Transverse colon (tissue), 4 donors: Measurements from ENCODE around the gene FGGY. TPM values are rescaled to one million over a fixed set of nuclear protein-coding genes. Genes with fewer than 3 reads are reported as not detected.

ENCODE experiments used
- DNase-seq: peaks from one replicate; pipeline ENCODE4 v3.0.0-alpha.2; 2019
- H3K27ac ChIP-seq, 4 donors: fragments of 200-600 bp; sonication (generic); 2 replicates each; pipeline ENCODE4 v1.5.1; 2016 to 2018; ENCODE audit warnings: inconsistent platforms in 4 of 4
- H3K27me3 ChIP-seq: fragments of 200-600 bp; sonication (generic); 2 replicates; pipeline ENCODE4 v1.5.1; 2017; ENCODE audit warnings: inconsistent platforms
- H3K36me3 ChIP-seq, 4 donors: fragments of 200-600 bp; sonication (generic); 2 replicates each; pipeline ENCODE4 v1.5.1; 2017 to 2019; ENCODE audit warnings: inconsistent platforms in 4 of 4
- H3K4me1 ChIP-seq, 4 donors: fragments of 200-600 bp; sonication (generic); 2 replicates each; pipeline ENCODE4 v1.5.1; 2017 to 2020; ENCODE audit warnings: inconsistent platforms in 4 of 4
- H3K4me3 ChIP-seq, 4 donors: fragments of 200-600 bp; sonication (generic); 1 replicate in 1 of 4; 2 replicates in 3 of 4; pipeline versions ENCODE4 v1.5.1 to v1.6.1; 2017 to 2019; ENCODE audit warnings: inconsistent platforms in 4 of 4
- H3K9me3 ChIP-seq, 2 donors: fragments of 200-600 bp; sonication (generic); 2 replicates each; pipeline ENCODE4 v1.5.1; 2017 to 2019; ENCODE audit warnings: inconsistent platforms in 2 of 2
- EP300 ChIP-seq: sonication (generic); formaldehyde crosslinking; IDR thresholded peaks from one replicate; pipeline ENCODE4 v1.6.1; 2017; ENCODE audit warnings: antibody characterized with exemption, low read depth
- POLR2A ChIP-seq: fragments of 450-650 bp; IDR thresholded peaks from one replicate; pipeline ENCODE4 v1.6.1; 2016; ENCODE audit warnings: antibody characterized with exemption, mild to moderate bottlenecking, moderate library complexity
- POLR2AphosphoS5 ChIP-seq, 3 donors: sonication (generic); formaldehyde crosslinking; IDR thresholded peaks; one replicate each; pipeline ENCODE4 v1.6.1; 2016; ENCODE audit warnings: antibody characterized with exemption in 3 of 3
- WGBS, 2 donors: methylation state at CpG; one replicate each; pipeline ENCODE4 v1.1.5; 2018; ENCODE audit warnings: low coverage in 1 of 2; 5-methylcytosine and 5-hydroxymethylcytosine counted together
- in situ Hi-C, 4 donors: fragments of 200-750 bp; cut with MboI; loops; one replicate each; pipeline versions ENCODE4 v1.15.0 to v1.15.1; 2017; ENCODE audit warnings: low sequenced_read_pairs in 3 of 4, low pct_ligation_motif_present in 1 of 4, low pct_unique_long_range_greater_than_20kb in 1 of 4
- intact Hi-C: fragments of 100-400 bp; cut with DNase I; formaldehyde crosslinking; loops from one replicate; pipeline ENCODE4 v1.15.1; 2023; ENCODE audit warnings: low total_unique reads
- total RNA-seq, 4 donors: library from RNA; depleted of rRNA; stranded (reverse); fragments of >200 nt; gene quantifications; one replicate each; pipeline ENCODE4 v1.1.0, GENCODE V29; 2016
- TF ChIP-seq, protein P1 (sequence below), 5 experiments: fragments of 200-600 bp in 3 of 5; fragments of 450-650 bp in 2 of 5; sonication (generic) in 3 of 5; IDR thresholded peaks; 1 replicate in 2 of 5; 2 replicates in 3 of 5; pipeline ENCODE4 v1.5.1; 2016 to 2017; ENCODE audit warnings: antibody characterized with exemption in 5 of 5, inconsistent platforms in 3 of 5, mild to moderate bottlenecking in 2 of 5, moderate library complexity in 1 of 5

The FGGY gene
- total RNA-seq, 4 donors from 2014 or later = 18.2 to 97.7 (median 27.1) TPM

DNA sequence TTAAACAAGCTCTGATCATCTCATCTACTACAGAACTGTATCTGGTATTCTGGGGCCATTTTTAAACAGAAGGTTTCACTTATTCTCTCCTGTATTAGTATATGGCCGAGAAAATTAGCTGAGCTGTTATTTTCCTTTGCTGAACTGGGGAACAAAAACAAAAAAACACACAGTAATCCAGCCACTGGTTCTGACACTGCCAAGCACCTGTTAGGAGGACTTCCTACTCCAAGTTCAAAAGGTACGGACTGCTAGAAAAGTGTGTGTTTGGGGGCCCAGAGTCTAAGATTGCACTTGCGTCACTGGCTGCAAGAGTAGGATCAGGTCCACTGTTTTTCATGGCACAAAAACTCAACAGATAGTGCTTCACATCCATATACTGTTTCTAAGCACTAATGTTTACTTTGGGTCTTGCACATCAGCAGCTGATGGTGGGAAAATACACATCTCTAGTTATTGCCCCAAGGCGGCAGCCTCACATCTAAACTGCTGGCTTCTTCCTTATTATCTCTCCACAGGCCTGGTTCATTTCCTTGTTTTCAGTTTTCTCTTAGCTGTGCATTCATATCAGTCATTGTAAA, 226.1 kb downstream of the FGGY start:
- no peaks in the 10 kb centered on the region for H3K27me3 ChIP-seq
- peak; percentile 44 for DNase-seq
- TF ChIP-seq POLR2AphosphoS5 (IDR thresholded peaks at IDR 0.05) (no peak), EP300 (no peak), POLR2A (no peak)
- TF ChIP-seq, protein P1, sequence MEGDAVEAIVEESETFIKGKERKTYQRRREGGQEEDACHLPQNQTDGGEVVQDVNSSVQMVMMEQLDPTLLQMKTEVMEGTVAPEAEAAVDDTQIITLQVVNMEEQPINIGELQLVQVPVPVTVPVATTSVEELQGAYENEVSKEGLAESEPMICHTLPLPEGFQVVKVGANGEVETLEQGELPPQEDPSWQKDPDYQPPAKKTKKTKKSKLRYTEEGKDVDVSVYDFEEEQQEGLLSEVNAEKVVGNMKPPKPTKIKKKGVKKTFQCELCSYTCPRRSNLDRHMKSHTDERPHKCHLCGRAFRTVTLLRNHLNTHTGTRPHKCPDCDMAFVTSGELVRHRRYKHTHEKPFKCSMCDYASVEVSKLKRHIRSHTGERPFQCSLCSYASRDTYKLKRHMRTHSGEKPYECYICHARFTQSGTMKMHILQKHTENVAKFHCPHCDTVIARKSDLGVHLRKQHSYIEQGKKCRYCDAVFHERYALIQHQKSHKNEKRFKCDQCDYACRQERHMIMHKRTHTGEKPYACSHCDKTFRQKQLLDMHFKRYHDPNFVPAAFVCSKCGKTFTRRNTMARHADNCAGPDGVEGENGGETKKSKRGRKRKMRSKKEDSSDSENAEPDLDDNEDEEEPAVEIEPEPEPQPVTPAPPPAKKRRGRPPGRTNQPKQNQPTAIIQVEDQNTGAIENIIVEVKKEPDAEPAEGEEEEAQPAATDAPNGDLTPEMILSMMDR (IDR thresholded peaks at IDR 0.05) = no peak
- no peaks in the 10 kb centered on the region for H3K36me3 ChIP-seq
- 62 to 64% methylated on average over 2 to 4 of the region's 4 CpGs for WGBS, 2 donors
- no peak overlapping the region for H3K27ac ChIP-seq
- no peaks in the 10 kb centered on the region for H3K9me3 ChIP-seq
- intact Hi-C loops (no loop called here), in situ Hi-C loops (no loop called here)
- peaks cover 4 to 15% (median 11%) of the 10 kb centered on the region in 4 donors for H3K4me1 ChIP-seq
- H3K4me3 ChIP-seq = no peak overlapping the region

DNA sequence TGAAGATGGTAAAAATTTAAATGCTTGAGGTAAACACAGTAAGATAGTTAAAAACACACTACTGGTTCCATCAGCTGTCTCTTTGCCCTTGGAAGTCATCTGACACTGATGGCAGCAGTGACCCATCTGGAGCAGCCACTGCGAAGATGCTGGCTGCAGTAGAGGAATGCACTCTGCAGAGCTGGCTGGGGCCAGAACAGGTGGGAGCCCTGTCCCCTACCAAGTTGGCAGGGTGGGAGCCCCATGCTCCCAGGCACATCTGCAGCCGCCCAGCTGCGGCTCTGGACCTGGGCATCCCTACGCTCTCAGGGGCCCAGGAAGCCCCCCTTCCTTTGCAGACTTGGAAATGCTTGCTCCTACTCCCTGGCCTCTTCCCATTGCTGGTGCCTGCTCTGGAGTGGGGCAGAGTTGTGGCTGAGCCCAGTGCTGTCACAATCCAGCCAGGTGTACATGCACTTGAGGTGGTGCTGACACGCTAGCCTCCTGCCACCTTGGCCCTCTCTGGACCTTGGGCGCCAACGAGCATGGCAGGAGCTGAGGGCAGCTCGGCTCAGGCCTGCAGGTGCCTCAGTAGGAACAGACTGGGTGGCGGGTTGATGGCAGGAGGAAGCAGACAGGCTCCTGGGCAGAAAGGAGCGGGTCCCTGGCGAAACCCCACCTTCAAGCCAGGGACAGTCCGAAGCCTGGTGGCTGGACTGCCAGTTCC, 227.0 kb downstream of the FGGY start:
- TF ChIP-seq EP300 (no peak), POLR2A (no peak)
- Histone ChIP-seq H3K36me3 (no peaks in the 10 kb centered on the region), H3K9me3 (no peaks in the 10 kb centered on the region), H3K4me1 (peaks cover 4 to 15% (median 11%) of the 10 kb centered on the region in 4 donors), H3K27me3 (no peaks in the 10 kb centered on the region), H3K27ac (no peak overlapping the region), H3K4me3 (no peak overlapping the region)
- 90% methylated on average over 10 of the region's 12 CpGs; no CpG with 5 or more reads in 1 of the 2 donors for WGBS, 2 donors
- in situ Hi-C loops = no loop called here
- intact Hi-C loops = no loop called here
- DNase-seq = no peak

DNA sequence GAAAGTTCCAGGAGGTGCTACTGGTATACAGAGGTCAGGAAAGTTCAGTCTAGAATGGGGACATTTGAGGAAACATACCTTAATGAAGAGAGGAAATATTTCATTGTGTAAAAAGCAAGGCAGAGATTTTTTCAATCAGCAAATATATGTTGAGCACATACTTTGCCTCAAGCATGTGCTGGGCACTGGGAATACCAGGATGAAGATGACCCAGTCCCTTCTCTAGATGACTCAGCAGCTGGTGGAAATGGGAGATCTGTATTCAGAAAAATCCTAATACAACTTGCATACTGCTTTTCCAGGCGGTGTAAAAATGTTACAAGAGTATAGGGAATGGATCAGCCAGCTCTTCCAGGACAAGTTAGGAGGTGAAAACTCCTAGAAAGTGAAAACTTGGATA, 229.3 kb downstream of the FGGY start:
- intact Hi-C loops = no loop called here
- Histone ChIP-seq H3K4me3 (no peak overlapping the region), H3K27ac (no peak overlapping the region), H3K4me1 (peaks cover under 1 to 8% (median 1%) of the 10 kb centered on the region in 4 donors), H3K36me3 (no peaks in the 10 kb centered on the region), H3K9me3 (no peaks in the 10 kb centered on the region), H3K27me3 (no peaks in the 10 kb centered on the region)
- DNase-seq = no peak
- 80 to 86% methylated on average over 1 of the region's 1 CpG for WGBS, 2 donors
- TF ChIP-seq POLR2AphosphoS5 (IDR thresholded peaks at IDR 0.05) (no peak), POLR2A (no peak), EP300 (no peak)
- TF ChIP-seq, protein P1 (IDR thresholded peaks at IDR 0.05) = no peak
- in situ Hi-C loops = no loop called here

DNA sequence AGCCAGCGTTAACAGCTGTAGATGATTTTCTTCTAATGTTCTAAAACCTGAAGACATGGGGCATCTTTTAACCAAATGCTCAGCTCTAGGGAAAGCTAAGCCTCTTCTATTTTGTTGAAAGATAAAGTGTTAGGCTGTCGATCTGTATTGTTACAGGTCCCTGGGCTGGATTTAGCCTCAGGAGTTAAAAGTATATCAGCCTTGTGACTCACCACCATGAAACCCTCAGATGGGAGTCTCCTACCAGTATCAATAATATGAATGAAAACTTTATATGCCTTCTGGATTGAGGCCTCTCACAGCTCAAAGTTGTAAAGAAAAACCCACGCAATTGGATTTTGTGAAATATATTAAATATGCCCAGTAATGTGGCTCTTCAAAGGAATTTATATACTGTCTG, 231.6 kb downstream of the FGGY start:
- Histone ChIP-seq H3K36me3 (no peaks in the 10 kb centered on the region), H3K27me3 (no peaks in the 10 kb centered on the region), H3K27ac (no peak overlapping the region), H3K4me1 (peaks cover 0 to 2% (median 0%) of the 10 kb centered on the region in 4 donors), H3K9me3 (no peaks in the 10 kb centered on the region), H3K4me3 (no peak overlapping the region)
- TF ChIP-seq EP300 (no peak), POLR2A (no peak), POLR2AphosphoS5 (IDR thresholded peaks at IDR 0.05) (no peak)
- TF ChIP-seq, protein P1 (IDR thresholded peaks at IDR 0.05) = no peak
- DNase-seq = no peak
- WGBS, 2 donors = 88 to 93% methylated on average over 3 of the region's 3 CpGs
- intact Hi-C loops (no loop called here), in situ Hi-C loops (no loop called here)
